RPMI7951 (cell line): ENCODE measurements around the gene KRTAP10-2. TPM values are rescaled to one million over a fixed set of nuclear protein-coding genes. Genes with fewer than 3 reads are reported as not detected.

ENCODE experiments used
- total RNA-seq: library from RNA; depleted of rRNA; stranded (reverse); fragments of >200 nt; shearing (Covaris generic); gene quantifications from 2 replicates; pipeline ENCODE4 v1.2.3, GENCODE V29; 2014; rRNA removed

The KRTAP10-2 gene
- total RNA-seq, 1 experiment from 2014 or later, result not detected

Other genes with a start within 250 kb of the KRTAP10-2 start
- gene CFAP410, start 212.1 kb downstream of the KRTAP10-2 start, total RNA-seq, result 5.9 and 9.8 TPM in 2 replicates
- 6.7 and 10.4 TPM in 2 replicates for gene TRPM2, start 197.9 kb downstream of the KRTAP10-2 start, total RNA-seq
- 1.6 and 1.9 TPM in 2 replicates for gene LRRC3, start 96.0 kb downstream of the KRTAP10-2 start, total RNA-seq
- gene KRTAP10-1, start 11.3 kb downstream of the KRTAP10-2 start, total RNA-seq, result not detected in 2 replicates
- gene KRTAP10-3, start 7.3 kb upstream of the KRTAP10-2 start, total RNA-seq, result not detected in 2 replicates
- not detected in 2 replicates for gene KRTAP10-4, start 22.2 kb upstream of the KRTAP10-2 start, total RNA-seq
- gene KRTAP10-5, start 29.1 kb upstream of the KRTAP10-2 start, total RNA-seq, result not detected in 2 replicates
- not detected in 2 replicates for gene KRTAP10-6, start 41.0 kb upstream of the KRTAP10-2 start, total RNA-seq
- gene KRTAP10-7, start 49.1 kb upstream of the KRTAP10-2 start, total RNA-seq, result not detected in 2 replicates
- not detected in 2 replicates for gene KRTAP10-8, start 60.6 kb upstream of the KRTAP10-2 start, total RNA-seq
- not detected in 2 replicates for gene KRTAP10-9, start 75.6 kb upstream of the KRTAP10-2 start, total RNA-seq
- not detected in 2 replicates for gene KRTAP10-10, start 85.9 kb upstream of the KRTAP10-2 start, total RNA-seq
- gene KRTAP10-11, start 94.9 kb upstream of the KRTAP10-2 start, total RNA-seq, result not detected in 2 replicates
- gene KRTAP12-4, start 103.2 kb upstream of the KRTAP10-2 start, total RNA-seq, result not detected in 2 replicates
- gene KRTAP12-3, start 106.4 kb upstream of the KRTAP10-2 start, total RNA-seq, result not detected in 2 replicates
- not detected in 2 replicates for gene KRTAP12-2, start 115.4 kb upstream of the KRTAP10-2 start, total RNA-seq
- not detected in 2 replicates for gene KRTAP12-1, start 130.7 kb upstream of the KRTAP10-2 start, total RNA-seq
- gene KRTAP10-12, start 145.7 kb upstream of the KRTAP10-2 start, total RNA-seq, result not detected in 2 replicates
- not detected in 2 replicates for gene TSPEAR, start 160.1 kb upstream of the KRTAP10-2 start, total RNA-seq